HEK293 (cell line): ENCODE data around the gene MAL.

ENCODE experiments used
- CTCF ChIA-PET: fragments of 350-600 bp; formaldehyde crosslinking; extraction: SDS; loops from one replicate; lab custom pipeline; 2021; ENCODE audit warnings: antibody characterized with exemption; lab: Yijun Ruan, JAX
- POLR2A ChIA-PET: fragments of 300-600 bp; formaldehyde crosslinking; extraction: SDS; loops from one replicate; lab custom pipeline; 2020; ENCODE audit warnings: antibody characterized with exemption, inconsistent platforms; lab: Yijun Ruan, JAX
- H3K27ac ChIP-seq: fragments of 200-500 bp; sonication (Bioruptor generic); 2 replicates; pipeline ENCODE4 v1.5.1; 2014; ENCODE audit warnings: low read depth, low read length, control low read depth, inconsistent platforms; ENCODE audit errors: extremely low read depth
- H3K36me3 ChIP-seq, 2 experiments: fragments of 200-500 bp in 1 of 2; sonication (Bioruptor generic) in 1 of 2; 1 replicate in 1 of 2; 2 replicates in 1 of 2; pipeline ENCODE4 v1.5.1; 2014 to 2017; ENCODE audit warnings: inconsistent platforms in 2 of 2, low read length in 2 of 2; ENCODE audit not compliant: control insufficient read depth in 2 of 2, insufficient read depth in 1 of 2
- H3K4me1 ChIP-seq: fragments of 200-500 bp; sonication (Bioruptor generic); 2 replicates; pipeline ENCODE4 v1.5.1; 2014; ENCODE audit warnings: mild to moderate bottlenecking, low read length, inconsistent platforms; ENCODE audit not compliant: control insufficient read depth, insufficient read depth
- H3K4me3 ChIP-seq: 2 replicates; pipeline ENCODE4 v1.5.1; 2011; ENCODE audit warnings: low read depth, mild to moderate bottlenecking, control low read depth, low read length, moderate library complexity
- H3K9me3 ChIP-seq: fragments of 200-500 bp; sonication (Bioruptor generic); 2 replicates; pipeline ENCODE4 v1.5.1; 2014; ENCODE audit warnings: low read depth, low read length, inconsistent platforms; ENCODE audit not compliant: control insufficient read depth, insufficient read depth
- IKZF3 ChIP-seq: fragments of 450-650 bp; IDR thresholded peaks from 2 replicates; pipeline ENCODE4 v1.5.0; 2018; ENCODE audit warnings: missing biosample characterization, mild to moderate bottlenecking, missing genetic modification characterization, moderate library complexity
- PRDM4 ChIP-seq: fragments of 450-650 bp; formaldehyde crosslinking; IDR thresholded peaks from 2 replicates; pipeline ENCODE4 v1.5.1; 2017; ENCODE audit warnings: missing biosample characterization, missing genetic modification characterization
- REST ChIP-seq: fragments of 450-650 bp; formaldehyde crosslinking; IDR thresholded peaks from 2 replicates; pipeline ENCODE4 v1.5.1; 2016; ENCODE audit warnings: missing biosample characterization, missing genetic modification characterization
- ZBTB6 ChIP-seq: fragments of 450-650 bp; formaldehyde crosslinking; IDR thresholded peaks from 2 replicates; pipeline ENCODE4 v1.5.1; 2017; ENCODE audit warnings: missing biosample characterization, missing genetic modification characterization
- ZNF280D ChIP-seq: fragments of 450-650 bp; formaldehyde crosslinking; IDR thresholded peaks from 2 replicates; pipeline ENCODE4 v1.5.1; 2016; ENCODE audit warnings: missing biosample characterization, missing genetic modification characterization
- ZNF391 ChIP-seq: fragments of 450-650 bp; formaldehyde crosslinking; IDR thresholded peaks from 2 replicates; pipeline ENCODE4 v1.5.1; 2016; ENCODE audit warnings: low read depth, missing biosample characterization, missing genetic modification characterization, borderline replicate concordance
- ZNF561 ChIP-seq: fragments of 450-650 bp; IDR thresholded peaks from 2 replicates; pipeline ENCODE4 v1.5.1; 2018; ENCODE audit warnings: missing biosample characterization, missing genetic modification characterization, borderline replicate concordance
- ZNF660 ChIP-seq: fragments of 450-650 bp; IDR thresholded peaks from 2 replicates; pipeline ENCODE4 v1.5.1; 2018; ENCODE audit warnings: missing biosample characterization, mild to moderate bottlenecking, missing genetic modification characterization
- ZNF791 ChIP-seq: fragments of 450-650 bp; formaldehyde crosslinking; IDR thresholded peaks from 2 replicates; pipeline ENCODE4 v1.5.1; 2016; ENCODE audit warnings: missing biosample characterization, missing genetic modification characterization
- TF ChIP-seq, protein P1 (sequence below): fragments of 450-650 bp; formaldehyde crosslinking; IDR thresholded peaks from 2 replicates; pipeline ENCODE4 v1.5.1; 2016; ENCODE audit warnings: missing biosample characterization, missing genetic modification characterization, low read depth
- TF ChIP-seq, protein P2 (sequence below): fragments of 450-650 bp; IDR thresholded peaks from 2 replicates; pipeline ENCODE4 v1.5.1; 2018; ENCODE audit warnings: missing biosample characterization, missing genetic modification characterization

The MAL gene

GRCh38 chr2:95034818-95035217, 9.3 kb downstream of the MAL start:
- ChIA-PET POLR2A (no interaction called here), CTCF (interaction anchor here (0.6 kb wide), 1 partner anchor 28 kb away, joined by 4 read pairs; no protein-coding TSS in a partner anchor)
- Histone ChIP-seq H3K4me1 (no peaks in the 10 kb centered on the region), H3K9me3 (no peaks in the 10 kb centered on the region), H3K4me3 (no peak overlapping the region), H3K27ac (no peak overlapping the region), H3K36me3 (no peaks in the 10 kb centered on the region)
- no peak for TF ChIP-seq ZNF660 (tag by site-specific recombination)
- TF ChIP-seq IKZF3 (tag by site-specific recombination) = no peak
- TF ChIP-seq, protein P1, sequence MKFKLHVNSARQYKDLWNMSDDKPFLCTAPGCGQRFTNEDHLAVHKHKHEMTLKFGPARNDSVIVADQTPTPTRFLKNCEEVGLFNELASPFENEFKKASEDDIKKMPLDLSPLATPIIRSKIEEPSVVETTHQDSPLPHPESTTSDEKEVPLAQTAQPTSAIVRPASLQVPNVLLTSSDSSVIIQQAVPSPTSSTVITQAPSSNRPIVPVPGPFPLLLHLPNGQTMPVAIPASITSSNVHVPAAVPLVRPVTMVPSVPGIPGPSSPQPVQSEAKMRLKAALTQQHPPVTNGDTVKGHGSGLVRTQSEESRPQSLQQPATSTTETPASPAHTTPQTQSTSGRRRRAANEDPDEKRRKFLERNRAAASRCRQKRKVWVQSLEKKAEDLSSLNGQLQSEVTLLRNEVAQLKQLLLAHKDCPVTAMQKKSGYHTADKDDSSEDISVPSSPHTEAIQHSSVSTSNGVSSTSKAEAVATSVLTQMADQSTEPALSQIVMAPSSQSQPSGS (tag by site-specific recombination) = no peak
- no peak for TF ChIP-seq ZNF791 (tag by site-specific recombination)
- no peak for TF ChIP-seq PRDM4 (tag by site-specific recombination)
- no peak for TF ChIP-seq REST (tag by site-specific recombination)
- TF ChIP-seq ZBTB6 (tag by site-specific recombination) = no peak
- TF ChIP-seq, protein P2, sequence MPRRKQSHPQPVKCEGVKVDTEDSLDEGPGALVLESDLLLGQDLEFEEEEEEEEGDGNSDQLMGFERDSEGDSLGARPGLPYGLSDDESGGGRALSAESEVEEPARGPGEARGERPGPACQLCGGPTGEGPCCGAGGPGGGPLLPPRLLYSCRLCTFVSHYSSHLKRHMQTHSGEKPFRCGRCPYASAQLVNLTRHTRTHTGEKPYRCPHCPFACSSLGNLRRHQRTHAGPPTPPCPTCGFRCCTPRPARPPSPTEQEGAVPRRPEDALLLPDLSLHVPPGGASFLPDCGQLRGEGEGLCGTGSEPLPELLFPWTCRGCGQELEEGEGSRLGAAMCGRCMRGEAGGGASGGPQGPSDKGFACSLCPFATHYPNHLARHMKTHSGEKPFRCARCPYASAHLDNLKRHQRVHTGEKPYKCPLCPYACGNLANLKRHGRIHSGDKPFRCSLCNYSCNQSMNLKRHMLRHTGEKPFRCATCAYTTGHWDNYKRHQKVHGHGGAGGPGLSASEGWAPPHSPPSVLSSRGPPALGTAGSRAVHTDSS (tag by site-specific recombination) = no peak
- no peak for TF ChIP-seq ZNF280D (tag by site-specific recombination)
- TF ChIP-seq ZNF391 (tag by site-specific recombination) = no peak
- no peak for TF ChIP-seq ZNF561 (tag by site-specific recombination)
